Lower lobe of right lung (tissue), 2 donors: ENCODE measurements around the gene C2orf42. TPM values are rescaled to one million over a fixed set of nuclear protein-coding genes. Genes with fewer than 3 reads are reported as not detected.

Experiments used
- ATAC-seq, 2 donors: fragments of 200-7000 bp; cut with Tn5 transposase; one replicate each; pipeline ENCODE4 v1.9.1; 2020 to 2022; ENCODE audit warnings: mild to moderate bottlenecking in 2 of 2, moderate library complexity in 2 of 2
- DNase-seq: peaks from one replicate; pipeline ENCODE4 v3.0.0-alpha.2; 2020
- H3K27ac ChIP-seq: fragments of 200-600 bp; one replicate; pipeline ENCODE4 v1.8.0; 2022
- H3K27me3 ChIP-seq: fragments of 200-600 bp; one replicate; pipeline ENCODE4 v1.8.0; 2022; ENCODE audit warnings: low read depth
- H3K36me3 ChIP-seq: fragments of 200-600 bp; one replicate; pipeline ENCODE4 v1.8.0; 2022; ENCODE audit warnings: mild to moderate bottlenecking
- H3K4me1 ChIP-seq: fragments of 200-600 bp; one replicate; pipeline ENCODE4 v1.8.0; 2022
- H3K4me3 ChIP-seq: fragments of 200-600 bp; one replicate; pipeline ENCODE4 v1.8.0; 2022; ENCODE audit warnings: mild to moderate bottlenecking
- H3K9me3 ChIP-seq: fragments of 200-600 bp; one replicate; pipeline ENCODE4 v1.8.0; 2022
- CTCF ChIP-seq: fragments of 200-600 bp; IDR thresholded peaks from one replicate; pipeline ENCODE4 v1.8.0; 2022; ENCODE audit warnings: antibody characterized with exemption, mild to moderate bottlenecking
- intact Hi-C: fragments of 100-400 bp; cut with DNase I; formaldehyde crosslinking; loops from one replicate; pipeline ENCODE4 v1.11.0; 2022
- total RNA-seq: library from RNA; stranded (reverse); fragmentation: NEBNext Ultra II Directional; extraction: Animal tissue kit (Norgen Biotek cat#: 25700); gene quantifications from one replicate; pipeline ENCODE4 v1.2.1, GENCODE V29; 2021
- donor health status: DM: no; HTN: yes; CAD: no; lungs with severe emphysema.

C2orf42 gene
- total RNA-seq, 1 donor from 2014 or later = 18.0 TPM

- no peak for ATAC-seq
- no peak for TF ChIP-seq CTCF
- Histone ChIP-seq H3K9me3 (no peaks in the 10 kb centered on the region), H3K36me3 (no peaks in the 10 kb centered on the region), H3K27ac (no peak overlapping the region), H3K4me3 (no peak overlapping the region), H3K27me3 (no peaks in the 10 kb centered on the region), H3K4me1 (no peaks in the 10 kb centered on the region)
- intact Hi-C loops = no loop called here
- no peak for DNase-seq
Observed at GRCh38 chr2:70202236-70202806, 11.5 kb upstream of the C2orf42 start.

GRCh38 chr2:70201831-70202230 is 11.0 kb upstream of the C2orf42 start:
- intact Hi-C loops = no loop called here
- H3K27ac ChIP-seq = no peak overlapping the region
- no peak for TF ChIP-seq CTCF

GRCh38 chr2:70201225-70201768 is 10.5 kb upstream of the C2orf42 start:
- intact Hi-C loops = no loop called here
- H3K4me1 ChIP-seq = no peaks in the 10 kb centered on the region
- H3K27me3 ChIP-seq = no peaks in the 10 kb centered on the region
- no peak overlapping the region for H3K4me3 ChIP-seq
- ATAC-seq (no peak), DNase-seq (no peak)
- no peaks in the 10 kb centered on the region for H3K9me3 ChIP-seq
- no peaks in the 10 kb centered on the region for H3K36me3 ChIP-seq
- H3K27ac ChIP-seq = no peak overlapping the region
- TF ChIP-seq CTCF = no peak

More at GRCh38 chr2:70201831-70202230, 11.0 kb upstream of the C2orf42 start:
- H3K4me1 ChIP-seq = no peaks in the 10 kb centered on the region
- no peak overlapping the region for H3K4me3 ChIP-seq
- H3K27me3 ChIP-seq = no peaks in the 10 kb centered on the region
- DNase-seq (no peak), ATAC-seq (no peak)
- no peaks in the 10 kb centered on the region for H3K36me3 ChIP-seq
- no peaks in the 10 kb centered on the region for H3K9me3 ChIP-seq

- H3K4me1 ChIP-seq = no peaks in the 10 kb centered on the region
- intact Hi-C loops = no loop called here
- H3K36me3 ChIP-seq = no peaks in the 10 kb centered on the region
- no peak for DNase-seq
- H3K27me3 ChIP-seq = no peaks in the 10 kb centered on the region
- no peak for TF ChIP-seq CTCF
- H3K4me3 ChIP-seq = no peak overlapping the region
- H3K27ac ChIP-seq = no peak overlapping the region
- H3K9me3 ChIP-seq = no peaks in the 10 kb centered on the region
- ATAC-seq = no peak
Observed at GRCh38 chr2:70199320-70199864, 8.6 kb upstream of the C2orf42 start.

GRCh38 chr2:70192516-70192915 is 1.7 kb upstream of the C2orf42 start:
- intact Hi-C loops = no loop called here
- H3K27me3 ChIP-seq = no peaks in the 10 kb centered on the region
- no peak overlapping the region for H3K27ac ChIP-seq
- no peaks in the 10 kb centered on the region for H3K9me3 ChIP-seq
- no peak overlapping the region for H3K4me3 ChIP-seq
- peaks cover 9% of the 10 kb centered on the region for H3K4me1 ChIP-seq
- no peaks in the 10 kb centered on the region for H3K36me3 ChIP-seq
- DNase-seq (no peak), ATAC-seq (no peak)
- no peak for TF ChIP-seq CTCF
